Measurements from ENCODE around the gene MGA.

GRCh38 chr15:41629463-41629862 is 30.7 kb upstream of the MGA start:
- TF ChIP-seq CTCF (IDR thresholded peaks at IDR 0.05), result no peak
- no peak for TF ChIP-seq POLR2A (IDR thresholded peaks at IDR 0.05)
